ENCODE data around the gene ASRGL1. TPM values are rescaled to one million over a fixed set of nuclear protein-coding genes. Genes with fewer than 3 reads are reported as not detected.

Gene ASRGL1
- total RNA-seq, 1 experiment from 2014 or later, result not detected

DNA sequence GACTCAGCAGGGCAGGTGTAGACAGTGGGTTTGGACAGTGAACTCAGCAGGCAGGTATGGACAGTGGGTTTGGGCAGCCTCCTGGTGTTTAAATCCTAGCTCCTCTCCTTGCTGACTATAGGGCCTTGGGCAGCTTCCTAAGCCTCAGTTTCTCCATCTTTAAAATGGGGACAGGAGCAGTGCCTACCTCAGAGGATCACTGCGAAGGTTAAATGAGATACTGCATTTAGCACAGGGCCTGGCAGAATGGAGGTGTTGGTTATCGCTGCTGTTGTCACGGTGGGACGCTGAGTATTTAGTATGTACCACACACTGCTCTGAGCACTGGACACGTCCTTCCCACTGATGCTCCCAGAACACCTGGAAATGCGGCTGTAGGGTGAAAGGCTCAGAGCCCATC is 67.2 kb downstream of the ASRGL1 start:
- no peaks in the 10 kb centered on the region for H4K20me1 ChIP-seq (ENCODE audit: insufficient read depth, low read depth, low read length)
- H3K36me3 ChIP-seq (ENCODE audit: insufficient read depth, low read length), result no peaks in the 10 kb centered on the region
- no peaks in the 10 kb centered on the region for H3K9me3 ChIP-seq (ENCODE audit: low read length)

DNA sequence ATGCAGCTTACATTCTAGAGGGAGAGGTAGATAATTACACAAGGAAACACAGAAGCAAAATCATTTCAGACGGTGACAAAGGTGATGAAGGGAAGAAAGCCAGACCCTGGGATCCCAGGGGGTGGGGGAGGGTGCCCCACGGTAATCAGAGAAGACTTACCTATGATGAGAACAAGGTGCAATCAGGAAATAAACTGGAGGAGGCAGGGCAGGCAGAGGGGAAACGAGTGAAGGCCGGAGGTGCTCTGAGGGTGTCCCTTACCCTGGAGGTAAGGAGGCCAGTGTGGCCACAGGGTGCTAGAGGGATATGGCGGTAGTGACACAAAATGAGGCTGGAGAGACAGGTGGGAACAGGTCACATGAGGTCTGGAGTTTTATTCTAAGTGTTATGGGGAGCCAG is 67.7 kb downstream of the ASRGL1 start:
- no peak for DNase-seq
- H3K4me2 ChIP-seq (ENCODE audit: low read depth, low read length, poor library complexity, severe bottlenecking), result no peak overlapping the region
- H3K79me2 ChIP-seq (ENCODE audit: low read length), result no peaks in the 10 kb centered on the region
- no peak overlapping the region for H3K27ac ChIP-seq (ENCODE audit: low read length)
- H3K9me3 ChIP-seq (ENCODE audit: low read length), result no peaks in the 10 kb centered on the region
- no peak overlapping the region for H3K4me3 ChIP-seq (ENCODE audit: low read length)
- H3K9me2 ChIP-seq (replicated peaks; ENCODE audit: insufficient read depth, low read length), result no peaks in the 10 kb centered on the region
- H2AFZ ChIP-seq (ENCODE audit: low read length), result no peak overlapping the region
- no peaks in the 10 kb centered on the region for H3K4me1 ChIP-seq (ENCODE audit: low read length)
- no peak overlapping the region for H3K9ac ChIP-seq (ENCODE audit: low read length)
- no peaks in the 10 kb centered on the region for H4K20me1 ChIP-seq (ENCODE audit: insufficient read depth, low read depth, low read length)
- H3K36me3 ChIP-seq (ENCODE audit: insufficient read depth, low read length), result no peaks in the 10 kb centered on the region
- no peaks in the 10 kb centered on the region for H3K27me3 ChIP-seq (ENCODE audit: low read length)

More for the DNA sequence above, 67.2 kb downstream of the ASRGL1 start:
- no peak overlapping the region for H2AFZ ChIP-seq (ENCODE audit: low read length)
- DNase-seq, result no peak
- no peaks in the 10 kb centered on the region for H3K4me1 ChIP-seq (ENCODE audit: low read length)
- H3K9ac ChIP-seq (ENCODE audit: low read length), result no peak overlapping the region
- no peaks in the 10 kb centered on the region for H3K79me2 ChIP-seq (ENCODE audit: low read length)
- H3K27ac ChIP-seq (ENCODE audit: low read length), result no peak overlapping the region
- H3K4me2 ChIP-seq (ENCODE audit: low read depth, low read length, poor library complexity, severe bottlenecking), result no peak overlapping the region
- H3K27me3 ChIP-seq (ENCODE audit: low read length), result no peaks in the 10 kb centered on the region
- H3K4me3 ChIP-seq (ENCODE audit: low read length), result no peak overlapping the region
- H3K9me2 ChIP-seq (replicated peaks; ENCODE audit: insufficient read depth, low read length), result no peaks in the 10 kb centered on the region

DNA sequence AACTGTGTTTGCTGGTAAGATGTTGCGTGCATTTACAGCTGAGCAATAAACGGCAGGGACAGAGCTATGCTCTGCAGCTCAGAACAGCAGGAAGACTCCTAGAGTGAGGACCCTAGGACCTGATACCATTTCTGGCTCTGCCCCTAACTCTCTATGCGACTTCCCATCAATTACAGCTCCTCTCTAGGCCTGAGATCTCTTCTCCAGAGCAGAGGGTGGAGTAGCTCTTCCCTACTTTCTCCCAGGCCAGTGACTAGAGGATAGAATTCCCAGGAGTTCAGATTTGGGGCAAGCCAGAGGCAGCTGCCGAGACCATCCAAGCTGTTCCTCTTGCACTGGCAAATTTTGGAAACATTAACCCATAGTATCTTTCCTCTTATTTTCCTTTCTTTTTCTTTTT is 68.8 kb downstream of the ASRGL1 start:
- no peak overlapping the region for H3K4me3 ChIP-seq (ENCODE audit: low read length)
- no peak overlapping the region for H3K9ac ChIP-seq (ENCODE audit: low read length)
- H3K4me1 ChIP-seq (ENCODE audit: low read length), result no peaks in the 10 kb centered on the region
- no peaks in the 10 kb centered on the region for H3K27me3 ChIP-seq (ENCODE audit: low read length)
- no peak for DNase-seq
- H3K9me2 ChIP-seq (replicated peaks; ENCODE audit: insufficient read depth, low read length), result no peaks in the 10 kb centered on the region
- H2AFZ ChIP-seq (ENCODE audit: low read length), result no peak overlapping the region
- H3K9me3 ChIP-seq (ENCODE audit: low read length), result no peaks in the 10 kb centered on the region
- no peak overlapping the region for H3K4me2 ChIP-seq (ENCODE audit: low read depth, low read length, poor library complexity, severe bottlenecking)
- no peaks in the 10 kb centered on the region for H3K79me2 ChIP-seq (ENCODE audit: low read length)
- H4K20me1 ChIP-seq (ENCODE audit: insufficient read depth, low read depth, low read length), result no peaks in the 10 kb centered on the region
- H3K27ac ChIP-seq (ENCODE audit: low read length), result no peak overlapping the region
- no peaks in the 10 kb centered on the region for H3K36me3 ChIP-seq (ENCODE audit: insufficient read depth, low read length)

DNA sequence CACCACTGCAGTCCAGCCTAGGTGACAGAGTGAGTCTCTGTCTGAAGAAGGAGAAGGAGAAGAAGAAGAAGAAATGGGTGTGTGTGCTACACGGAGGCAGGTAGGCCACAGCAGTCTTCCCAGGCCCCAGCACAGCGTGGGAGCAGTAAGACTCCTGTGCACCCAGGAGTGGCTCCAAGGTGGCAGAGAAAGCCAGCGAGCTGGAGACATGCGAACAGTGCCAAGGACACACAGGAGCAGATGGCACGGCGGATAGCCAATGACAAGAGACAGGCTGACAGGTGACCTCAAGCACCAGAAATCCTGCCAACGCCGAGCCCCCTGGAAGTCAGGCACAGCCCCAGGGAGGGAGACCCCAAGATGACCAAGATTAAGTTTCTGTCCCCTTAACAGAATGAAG is 72.6 kb downstream of the ASRGL1 start:
- H4K20me1 ChIP-seq (ENCODE audit: insufficient read depth, low read depth, low read length), result no peaks in the 10 kb centered on the region
- no peaks in the 10 kb centered on the region for H3K27me3 ChIP-seq (ENCODE audit: low read length)
- H3K79me2 ChIP-seq (ENCODE audit: low read length), result no peaks in the 10 kb centered on the region
- no peak overlapping the region for H3K4me3 ChIP-seq (ENCODE audit: low read length)
- no peak for DNase-seq
- H3K36me3 ChIP-seq (ENCODE audit: insufficient read depth, low read length), result no peaks in the 10 kb centered on the region
- no peak overlapping the region for H3K27ac ChIP-seq (ENCODE audit: low read length)
- H3K9me3 ChIP-seq (ENCODE audit: low read length), result no peaks in the 10 kb centered on the region
- no peak overlapping the region for H3K9ac ChIP-seq (ENCODE audit: low read length)
- no peak overlapping the region for H3K4me2 ChIP-seq (ENCODE audit: low read depth, low read length, poor library complexity, severe bottlenecking)
- H2AFZ ChIP-seq (ENCODE audit: low read length), result no peak overlapping the region
- H3K4me1 ChIP-seq (ENCODE audit: low read length), result no peaks in the 10 kb centered on the region
- H3K9me2 ChIP-seq (replicated peaks; ENCODE audit: insufficient read depth, low read length), result no peaks in the 10 kb centered on the region

DNA sequence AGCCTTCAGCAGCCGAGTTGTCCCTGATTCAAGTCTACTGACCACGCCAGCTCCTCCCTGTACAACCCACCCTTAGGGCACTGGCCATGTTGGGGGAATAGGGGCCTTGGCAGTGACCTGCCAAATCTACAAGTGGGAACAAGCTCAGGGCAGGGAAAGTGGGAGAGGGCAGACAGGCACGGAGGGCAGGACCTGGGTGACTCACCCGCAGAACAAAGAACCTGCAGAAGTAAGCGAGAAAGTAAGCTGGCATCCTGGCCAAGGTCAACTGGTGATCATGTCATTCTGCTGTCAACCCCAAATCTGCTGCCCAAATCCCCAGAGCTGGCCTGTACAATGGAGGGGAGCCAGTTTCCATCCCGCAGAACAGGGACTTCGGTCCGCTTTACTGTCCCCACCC is 73.7 kb downstream of the ASRGL1 start:
- no peak overlapping the region for H3K4me2 ChIP-seq (ENCODE audit: low read depth, low read length, poor library complexity, severe bottlenecking)
- H3K4me3 ChIP-seq (ENCODE audit: low read length), result no peak overlapping the region
- no peak overlapping the region for H3K27ac ChIP-seq (ENCODE audit: low read length)
- no peaks in the 10 kb centered on the region for H3K9me3 ChIP-seq (ENCODE audit: low read length)
- H3K79me2 ChIP-seq (ENCODE audit: low read length), result no peaks in the 10 kb centered on the region
- H4K20me1 ChIP-seq (ENCODE audit: insufficient read depth, low read depth, low read length), result no peaks in the 10 kb centered on the region
- H3K9me2 ChIP-seq (replicated peaks; ENCODE audit: insufficient read depth, low read length), result no peaks in the 10 kb centered on the region
- no peaks in the 10 kb centered on the region for H3K27me3 ChIP-seq (ENCODE audit: low read length)
- H3K4me1 ChIP-seq (ENCODE audit: low read length), result no peaks in the 10 kb centered on the region
- DNase-seq, result no peak
- H3K9ac ChIP-seq (ENCODE audit: low read length), result no peak overlapping the region
- no peak overlapping the region for H2AFZ ChIP-seq (ENCODE audit: low read length)
- no peaks in the 10 kb centered on the region for H3K36me3 ChIP-seq (ENCODE audit: insufficient read depth, low read length)

DNA sequence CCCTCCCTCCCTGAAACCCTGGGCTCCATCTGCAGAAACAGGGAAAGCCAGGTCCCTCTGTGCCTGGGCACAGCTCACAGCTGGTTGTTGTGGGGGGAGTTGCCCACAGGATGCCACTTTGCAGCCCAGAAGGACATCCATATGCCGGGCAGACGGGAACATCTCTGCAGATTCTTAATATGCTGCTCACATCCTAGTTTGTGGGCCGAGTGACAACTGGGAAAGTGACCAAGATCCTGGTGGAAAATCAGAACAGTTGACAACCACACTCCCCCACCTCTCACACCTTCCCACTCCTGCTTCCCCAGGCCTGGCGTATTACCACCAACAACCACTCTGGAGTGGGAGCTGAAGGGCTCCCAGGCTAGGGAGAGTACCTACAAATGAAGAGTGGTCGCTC is 74.3 kb downstream of the ASRGL1 start:
- Histone ChIP-seq H3K9me2 (replicated peaks; ENCODE audit: insufficient read depth, low read length) (no peaks in the 10 kb centered on the region), H3K9me3 (ENCODE audit: low read length) (no peaks in the 10 kb centered on the region), H2AFZ (ENCODE audit: low read length) (no peak overlapping the region), H3K4me3 (ENCODE audit: low read length) (no peak overlapping the region), H3K9ac (ENCODE audit: low read length) (no peak overlapping the region), H3K4me1 (ENCODE audit: low read length) (no peaks in the 10 kb centered on the region), H3K4me2 (ENCODE audit: low read depth, low read length, poor library complexity, severe bottlenecking) (no peak overlapping the region), H3K27me3 (ENCODE audit: low read length) (no peaks in the 10 kb centered on the region), H3K27ac (ENCODE audit: low read length) (no peak overlapping the region), H3K36me3 (ENCODE audit: insufficient read depth, low read length) (no peaks in the 10 kb centered on the region), H4K20me1 (ENCODE audit: insufficient read depth, low read depth, low read length) (no peaks in the 10 kb centered on the region), H3K79me2 (ENCODE audit: low read length) (no peaks in the 10 kb centered on the region)
- DNase-seq, result no peak

DNA sequence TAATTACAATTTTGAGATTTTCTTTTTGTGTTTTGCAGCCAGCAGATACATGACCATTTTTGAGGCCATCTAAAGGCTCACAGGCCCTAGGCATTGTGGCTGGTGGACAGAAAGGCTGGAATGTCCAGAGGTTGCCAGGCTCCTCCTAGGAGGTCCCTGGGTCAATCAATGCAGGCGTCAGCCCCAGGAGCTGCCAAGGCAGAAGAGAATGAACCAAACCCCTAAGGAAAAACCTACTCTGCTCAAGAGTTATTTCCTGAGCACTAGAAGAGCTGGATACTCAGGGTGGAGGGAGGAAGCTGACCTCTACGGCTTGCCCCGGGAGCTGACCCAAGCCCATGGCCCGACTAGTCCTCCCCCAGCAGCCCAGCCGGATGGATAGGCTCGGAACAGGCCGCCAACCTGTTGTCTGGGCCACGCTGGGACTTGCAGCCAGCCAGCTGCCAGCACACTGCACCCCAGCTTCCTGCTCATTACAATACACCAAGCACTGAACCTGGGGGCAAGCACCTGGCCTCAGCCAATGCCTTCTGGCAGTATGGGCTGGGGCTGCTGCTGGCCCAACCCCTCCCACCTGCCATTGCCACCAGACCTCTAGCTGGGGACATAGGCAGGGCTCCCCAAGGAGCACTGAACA is 75.9 kb downstream of the ASRGL1 start:
- no peak overlapping the region for H3K9ac ChIP-seq (ENCODE audit: low read length)
- DNase-seq, result no peak
- no peaks in the 10 kb centered on the region for H3K4me1 ChIP-seq (ENCODE audit: low read length)
- no peaks in the 10 kb centered on the region for H3K9me3 ChIP-seq (ENCODE audit: low read length)
- H3K27me3 ChIP-seq (ENCODE audit: low read length), result no peaks in the 10 kb centered on the region
- no peak overlapping the region for H3K4me3 ChIP-seq (ENCODE audit: low read length)
- no peaks in the 10 kb centered on the region for H4K20me1 ChIP-seq (ENCODE audit: insufficient read depth, low read depth, low read length)
- no peaks in the 10 kb centered on the region for H3K36me3 ChIP-seq (ENCODE audit: insufficient read depth, low read length)
- no peak overlapping the region for H2AFZ ChIP-seq (ENCODE audit: low read length)
- H3K9me2 ChIP-seq (replicated peaks; ENCODE audit: insufficient read depth, low read length), result no peaks in the 10 kb centered on the region
- H3K79me2 ChIP-seq (ENCODE audit: low read length), result no peaks in the 10 kb centered on the region
- no peak overlapping the region for H3K27ac ChIP-seq (ENCODE audit: low read length)
- no peak overlapping the region for H3K4me2 ChIP-seq (ENCODE audit: low read depth, low read length, poor library complexity, severe bottlenecking)

DNA sequence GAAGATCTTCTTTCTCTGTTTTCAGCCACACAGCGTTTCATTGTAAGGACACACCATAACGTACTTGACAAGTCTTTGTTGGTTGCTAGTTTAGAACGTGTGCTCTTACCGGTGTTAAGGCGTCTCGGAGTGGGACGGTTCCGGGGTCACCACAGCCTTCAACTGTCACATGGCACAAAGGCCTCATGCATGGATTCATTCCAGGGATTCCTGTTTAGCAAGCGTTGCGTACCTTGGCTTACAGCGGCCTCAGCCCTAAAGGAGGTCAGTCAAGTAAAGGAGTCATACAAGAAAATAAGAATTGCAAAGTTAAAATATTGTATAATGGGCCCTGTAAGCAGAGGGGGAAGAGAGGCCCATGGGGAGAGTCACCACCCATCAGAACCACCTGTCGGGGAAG is 79.3 kb downstream of the ASRGL1 start:
- no peaks in the 10 kb centered on the region for H4K20me1 ChIP-seq (ENCODE audit: insufficient read depth, low read depth, low read length)
- no peaks in the 10 kb centered on the region for H3K27me3 ChIP-seq (ENCODE audit: low read length)
- no peaks in the 10 kb centered on the region for H3K79me2 ChIP-seq (ENCODE audit: low read length)
- no peak overlapping the region for H2AFZ ChIP-seq (ENCODE audit: low read length)
- H3K4me1 ChIP-seq (ENCODE audit: low read length), result no peaks in the 10 kb centered on the region
- H3K9me2 ChIP-seq (replicated peaks; ENCODE audit: insufficient read depth, low read length), result no peaks in the 10 kb centered on the region
- no peaks in the 10 kb centered on the region for H3K9me3 ChIP-seq (ENCODE audit: low read length)
- no peak overlapping the region for H3K9ac ChIP-seq (ENCODE audit: low read length)
- DNase-seq, result no peak
- no peak overlapping the region for H3K27ac ChIP-seq (ENCODE audit: low read length)
- no peak overlapping the region for H3K4me2 ChIP-seq (ENCODE audit: low read depth, low read length, poor library complexity, severe bottlenecking)
- H3K4me3 ChIP-seq (ENCODE audit: low read length), result no peak overlapping the region
- no peaks in the 10 kb centered on the region for H3K36me3 ChIP-seq (ENCODE audit: insufficient read depth, low read length)

DNA sequence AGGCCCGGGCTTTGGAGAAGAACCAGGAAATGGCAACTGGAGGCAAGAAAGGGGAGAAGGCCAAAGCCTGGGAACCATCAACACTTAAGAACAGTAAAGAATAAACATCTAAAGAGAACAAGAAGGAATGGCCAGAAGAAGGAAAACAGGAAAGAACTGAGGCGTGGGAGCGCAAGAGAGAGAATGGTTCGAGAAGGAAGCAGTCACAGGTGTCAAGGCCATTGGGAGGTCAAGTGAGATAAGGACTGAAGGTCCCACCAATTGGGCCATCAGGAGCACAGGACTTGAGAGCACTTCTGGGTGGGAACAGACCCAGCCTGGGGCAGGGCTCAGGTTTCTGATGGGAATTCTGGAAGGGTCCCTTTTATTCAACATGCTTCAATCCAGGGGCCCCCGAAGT is 80.9 kb downstream of the ASRGL1 start:
- Histone ChIP-seq H4K20me1 (ENCODE audit: insufficient read depth, low read depth, low read length) (no peaks in the 10 kb centered on the region), H3K9ac (ENCODE audit: low read length) (no peak overlapping the region), H3K79me2 (ENCODE audit: low read length) (no peaks in the 10 kb centered on the region), H3K4me2 (ENCODE audit: low read depth, low read length, poor library complexity, severe bottlenecking) (no peak overlapping the region), H3K4me3 (ENCODE audit: low read length) (no peak overlapping the region), H3K4me1 (ENCODE audit: low read length) (no peaks in the 10 kb centered on the region), H3K27ac (ENCODE audit: low read length) (no peak overlapping the region), H3K36me3 (ENCODE audit: insufficient read depth, low read length) (no peaks in the 10 kb centered on the region), H3K9me2 (replicated peaks; ENCODE audit: insufficient read depth, low read length) (no peaks in the 10 kb centered on the region), H3K27me3 (ENCODE audit: low read length) (no peaks in the 10 kb centered on the region), H3K9me3 (ENCODE audit: low read length) (no peaks in the 10 kb centered on the region), H2AFZ (ENCODE audit: low read length) (no peak overlapping the region)
- DNase-seq, result no peak

All from Karpas-422 (cell line).